ENCODE data around the gene HADHA.
"Not testable (repeated sequence)": the region's sequence is repeated elsewhere in the genome, so short reads cannot be mapped to it uniquely, and the experiment has no call there.

The HADHA gene

DNA sequence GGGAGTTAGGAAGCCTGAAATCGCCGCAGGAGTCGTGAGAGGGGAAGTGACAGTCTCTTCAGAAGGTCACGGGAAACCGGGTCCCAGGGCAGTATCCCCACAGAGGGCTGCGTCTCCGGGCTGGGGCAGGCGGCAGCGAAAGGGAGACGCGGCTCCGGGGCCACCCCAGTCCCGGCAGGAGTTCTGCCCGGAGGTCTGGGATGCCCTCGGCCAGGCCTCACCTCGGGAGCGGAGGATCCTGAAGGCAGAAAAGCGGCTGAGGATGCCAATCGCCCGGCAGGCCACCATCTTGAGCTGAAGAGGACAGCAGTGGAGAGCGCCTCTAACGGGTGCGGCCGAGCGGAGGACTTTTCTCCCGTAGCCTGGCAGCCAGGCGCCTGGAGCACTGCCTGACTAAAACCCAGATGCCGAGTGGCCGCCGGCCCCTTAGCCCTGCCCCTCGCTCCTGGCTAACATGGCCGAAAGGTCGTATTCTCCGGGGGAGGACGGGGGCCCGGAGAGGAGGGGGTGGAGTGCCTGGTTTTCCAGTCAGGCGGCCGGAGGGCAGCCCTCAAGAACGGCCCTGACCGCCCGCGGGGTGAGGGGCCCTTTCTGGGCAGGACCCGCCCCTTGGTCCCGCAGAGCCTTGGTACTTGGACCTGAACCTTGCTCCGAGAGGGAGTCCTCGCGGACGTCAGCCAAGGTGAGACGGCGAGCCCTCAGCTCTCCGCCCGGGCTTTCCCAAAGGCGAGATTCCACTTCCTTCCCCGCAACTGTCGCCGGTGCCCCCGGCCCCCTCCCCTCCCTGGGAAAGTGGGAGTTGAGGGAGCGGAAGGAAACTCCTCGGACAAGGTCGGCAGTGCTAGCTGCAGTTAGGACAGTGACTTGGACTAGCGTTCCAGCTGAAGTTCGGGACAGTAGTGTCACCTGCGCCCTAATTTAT, at the start of gene HADHA, which contains the start of gene HADHB:
Gene HADHA (minus strand): TSS at position 324 of the 922 bp plus-strand sequence. CDS start 36 bp downstream, at position 288.
Gene HADHB (plus strand): TSS at position 631 of the 922 bp plus-strand sequence. CDS start 9,316 bp downstream, outside the sequence.
- DNase-seq (ENCODE audit: low read depth) = peak; percentile 78

DNA sequence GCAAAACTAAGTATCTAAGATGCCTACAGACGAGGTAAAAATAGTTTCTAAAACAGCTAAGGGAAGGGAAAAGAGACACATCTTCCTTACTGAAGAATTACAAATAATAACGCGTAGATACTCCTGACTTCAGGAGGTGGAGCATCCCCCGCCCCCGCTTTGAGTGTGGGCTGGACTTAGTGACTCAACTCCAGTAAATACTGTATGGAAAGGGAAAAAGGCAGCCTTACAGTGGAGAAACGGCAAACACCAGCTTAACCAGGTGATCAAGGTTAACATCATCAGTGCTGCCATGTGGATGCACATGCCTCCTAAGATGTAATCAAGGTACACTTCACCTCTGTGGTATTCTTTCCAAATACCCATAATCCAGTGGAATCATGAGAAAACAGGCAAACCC, 48.2 kb upstream of the HADHA start:
- no peak for DNase-seq (ENCODE audit: low read depth)

DNA sequence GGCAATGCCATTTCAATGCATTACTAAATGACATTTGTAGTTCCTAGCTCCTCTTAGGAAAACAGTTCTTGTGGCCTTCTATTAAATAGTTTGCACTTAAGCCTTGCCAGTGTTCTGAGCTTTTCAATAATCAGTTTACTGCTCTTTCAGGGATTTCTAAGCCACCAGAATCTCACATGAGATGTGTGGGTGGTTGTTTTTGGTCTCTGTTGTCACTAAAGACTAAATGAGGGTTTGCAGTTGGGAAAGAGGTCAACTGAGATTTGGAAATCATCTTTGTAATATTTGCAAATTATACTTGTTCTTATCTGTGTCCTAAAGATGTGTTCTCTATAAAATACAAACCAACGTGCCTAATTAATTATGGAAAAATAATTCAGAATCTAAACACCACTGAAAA, 45.6 kb upstream of the HADHA start:
- no peak for DNase-seq (ENCODE audit: low read depth)

DNA sequence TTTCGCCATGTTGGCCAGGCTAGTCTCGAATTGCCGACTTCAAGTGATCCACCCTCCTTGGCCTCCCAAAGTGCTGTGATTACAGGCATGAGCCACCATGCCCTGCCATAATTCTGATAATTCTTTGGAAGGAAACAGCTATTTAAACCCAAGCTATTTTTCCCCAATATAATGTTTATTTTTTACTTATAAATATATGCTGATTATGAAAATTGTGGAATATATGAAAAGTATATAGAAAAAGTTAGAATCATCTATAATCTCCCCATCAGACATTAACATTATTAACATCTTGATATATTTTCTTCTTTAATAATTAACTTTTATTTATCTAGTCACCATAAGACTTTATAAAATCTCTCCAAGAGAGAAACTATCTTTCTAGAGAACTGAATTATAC, 41.5 kb upstream of the HADHA start:
- DNase-seq (ENCODE audit: low read depth) = no peak

DNA sequence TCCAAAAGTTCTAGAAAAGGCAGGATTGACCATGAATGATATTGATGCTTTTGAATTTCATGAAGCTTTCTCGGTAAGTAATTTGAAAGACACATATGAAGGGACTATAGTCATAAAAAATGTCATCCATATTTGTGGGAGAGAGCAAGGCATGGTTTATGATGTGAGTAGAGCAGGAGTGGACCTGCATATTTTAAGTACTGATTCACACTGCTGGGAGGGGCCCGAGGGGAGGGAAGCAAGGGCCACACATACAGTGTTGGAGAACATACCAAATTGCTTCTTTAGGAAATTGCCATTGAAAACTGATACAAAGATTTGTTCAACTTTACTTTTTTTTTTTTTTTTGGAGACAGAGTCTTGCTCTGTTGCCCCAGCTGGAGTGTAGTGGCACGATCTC, 39.7 kb upstream of the HADHA start:
- DNase-seq (ENCODE audit: low read depth) = no peak

DNA sequence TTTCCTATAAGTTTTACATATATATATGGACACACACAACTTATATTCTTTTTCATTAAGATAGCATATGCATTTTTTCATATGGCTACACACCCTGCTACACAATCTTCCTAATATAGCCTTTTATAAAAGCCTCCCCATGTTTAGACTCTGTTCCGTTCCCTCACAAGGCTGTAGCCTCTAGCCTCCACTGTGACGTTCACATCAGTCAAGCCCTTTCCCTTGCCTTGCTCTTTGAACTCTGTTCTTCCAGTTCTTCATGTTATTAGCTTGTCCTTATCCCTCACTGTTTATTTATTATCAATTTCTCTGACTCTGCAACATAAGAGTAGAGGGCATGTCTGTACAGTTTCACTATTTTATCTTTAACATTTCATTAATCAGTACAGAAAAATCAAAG, 39.2 kb upstream of the HADHA start:
- DNase-seq (ENCODE audit: low read depth) = no peak

DNA sequence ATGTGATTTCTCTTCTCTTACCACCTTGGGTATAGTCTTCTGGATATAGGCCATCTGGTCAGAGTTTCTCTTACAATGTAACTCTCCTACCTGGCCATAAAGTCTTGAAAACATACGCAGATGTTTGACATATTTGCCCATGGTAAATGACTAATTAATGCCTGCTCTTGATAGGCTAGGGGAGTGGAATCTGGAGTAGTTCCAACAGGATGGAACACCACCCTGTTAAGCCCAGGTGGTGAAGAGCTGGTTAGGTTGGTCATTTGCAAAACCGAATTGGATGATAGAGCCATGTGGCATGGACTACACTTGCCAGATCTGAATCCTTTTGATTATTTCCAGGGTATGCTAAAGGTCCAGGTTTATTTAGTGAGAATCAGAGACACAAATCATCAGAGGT, 36.8 kb upstream of the HADHA start:
- DNase-seq (ENCODE audit: low read depth) = no peak

DNA sequence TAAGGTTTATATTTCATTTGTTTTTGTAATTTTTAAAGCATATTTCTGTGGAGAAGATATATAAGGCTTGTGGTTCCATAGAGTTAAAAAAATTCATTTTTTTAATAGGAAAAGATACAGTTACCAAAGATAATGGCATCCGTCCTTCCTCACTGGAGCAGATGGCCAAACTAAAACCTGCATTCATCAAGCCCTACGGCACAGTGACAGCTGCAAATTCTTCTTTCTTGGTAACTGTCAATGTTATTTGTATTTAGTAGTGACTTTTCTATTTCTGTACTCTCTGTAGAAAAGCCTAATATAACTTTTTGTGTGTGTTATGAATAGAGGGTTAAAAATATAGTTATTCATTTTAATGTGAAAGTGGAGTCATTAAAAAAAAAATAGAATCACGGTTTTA, 35.5 kb upstream of the HADHA start:
- no peak for DNase-seq (ENCODE audit: low read depth)

DNA sequence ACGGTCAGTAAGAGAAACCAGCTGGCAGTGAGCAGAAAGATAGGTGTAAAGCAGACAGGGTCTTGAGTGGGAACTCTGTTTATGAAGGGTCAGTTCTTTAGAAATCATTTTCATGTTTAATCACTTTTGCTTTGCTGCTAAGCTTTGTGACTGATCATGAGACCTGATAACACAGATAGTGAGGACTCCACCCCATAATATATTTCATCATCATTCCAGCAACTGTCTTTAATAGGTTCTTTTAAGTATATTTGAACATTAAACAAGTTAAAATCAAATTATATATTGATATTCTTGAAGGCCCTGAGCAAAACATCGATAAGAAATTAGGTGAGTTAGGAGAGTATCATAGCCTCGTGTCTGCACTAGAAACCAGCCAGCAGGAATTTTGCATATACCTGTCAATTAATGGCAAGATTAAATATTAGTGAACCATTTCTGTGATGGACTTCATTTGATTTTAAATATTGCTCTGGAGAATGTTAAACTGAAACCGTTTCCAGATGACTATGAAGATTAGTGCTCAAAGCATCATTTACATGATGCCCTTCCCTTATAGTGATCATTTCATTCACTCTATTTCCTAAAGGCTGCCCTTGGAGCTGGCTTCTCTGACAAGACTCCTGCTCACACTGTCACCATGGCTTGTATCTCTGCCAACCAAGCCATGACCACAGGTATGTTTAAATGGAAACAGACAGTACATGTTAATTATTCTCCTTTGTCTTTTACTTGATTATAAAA, 32.2 kb upstream of the HADHA start:
- DNase-seq (ENCODE audit: low read depth) = no peak

DNA sequence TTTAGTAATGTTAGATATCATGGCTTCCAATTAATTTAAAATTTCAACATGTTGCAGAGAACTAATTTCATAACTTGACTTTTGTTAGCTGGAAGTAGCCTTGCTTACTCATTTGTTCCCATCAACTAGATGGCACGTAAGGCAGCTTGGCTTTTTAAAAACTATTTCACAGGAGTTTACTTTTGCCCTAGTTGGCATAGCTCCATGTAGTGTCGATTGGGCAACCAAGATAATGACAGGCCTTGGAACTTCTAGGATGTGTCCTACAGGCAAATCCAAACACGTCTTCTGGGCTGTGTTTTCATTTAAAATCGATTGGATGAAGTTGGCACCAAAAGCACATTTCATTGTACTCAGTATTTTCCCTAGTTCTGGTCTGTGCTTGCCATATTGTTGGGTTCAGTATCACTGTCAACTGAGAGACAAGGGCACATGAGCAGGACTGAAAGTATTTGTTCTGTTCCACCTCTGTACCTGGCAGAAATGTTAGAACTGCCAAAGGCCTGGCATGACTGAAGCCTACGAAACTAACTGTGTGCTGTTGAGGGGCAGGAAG, 29.7 kb upstream of the HADHA start:
- DNase-seq (ENCODE audit: low read depth) = no peak

DNA sequence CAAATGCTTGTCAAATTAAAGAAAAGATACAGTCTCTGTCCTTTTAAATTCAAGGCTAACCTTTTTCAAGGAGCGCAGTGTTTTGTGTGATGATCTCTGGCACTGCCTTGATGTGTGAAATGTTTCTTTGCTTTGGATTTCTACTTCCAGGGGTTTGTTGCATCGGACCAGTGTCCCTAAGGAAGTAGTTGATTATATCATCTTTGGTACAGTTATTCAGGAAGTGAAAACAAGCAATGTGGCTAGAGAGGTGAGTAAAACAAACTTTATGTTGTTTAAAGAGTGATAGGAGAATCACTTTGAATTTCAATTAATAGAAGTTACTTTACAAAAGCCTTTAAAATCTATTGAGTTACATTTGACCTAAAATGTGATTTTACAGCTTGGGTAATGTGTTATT, 29.1 kb upstream of the HADHA start:
- DNase-seq (ENCODE audit: low read depth) = no peak

DNA sequence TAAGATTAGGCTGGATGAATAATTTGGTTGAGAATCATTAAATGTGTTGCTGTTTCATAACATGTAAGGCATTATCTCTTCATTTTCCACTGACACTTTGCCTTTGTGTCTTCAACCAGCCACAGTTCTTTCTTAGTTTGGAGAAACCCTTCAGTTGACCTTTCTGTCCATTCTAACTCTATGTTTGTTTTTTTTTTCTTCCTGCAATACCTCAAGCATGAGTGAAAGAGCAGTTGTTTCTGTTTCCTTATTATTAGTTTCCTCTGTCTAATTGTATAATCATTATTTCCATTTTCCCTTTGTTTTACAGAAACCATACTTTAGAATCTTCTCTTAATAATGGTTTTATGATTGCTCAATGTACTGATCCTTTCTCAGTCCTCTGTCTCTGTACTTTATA, 25.9 kb upstream of the HADHA start:
- no peak for DNase-seq (ENCODE audit: low read depth)

DNA sequence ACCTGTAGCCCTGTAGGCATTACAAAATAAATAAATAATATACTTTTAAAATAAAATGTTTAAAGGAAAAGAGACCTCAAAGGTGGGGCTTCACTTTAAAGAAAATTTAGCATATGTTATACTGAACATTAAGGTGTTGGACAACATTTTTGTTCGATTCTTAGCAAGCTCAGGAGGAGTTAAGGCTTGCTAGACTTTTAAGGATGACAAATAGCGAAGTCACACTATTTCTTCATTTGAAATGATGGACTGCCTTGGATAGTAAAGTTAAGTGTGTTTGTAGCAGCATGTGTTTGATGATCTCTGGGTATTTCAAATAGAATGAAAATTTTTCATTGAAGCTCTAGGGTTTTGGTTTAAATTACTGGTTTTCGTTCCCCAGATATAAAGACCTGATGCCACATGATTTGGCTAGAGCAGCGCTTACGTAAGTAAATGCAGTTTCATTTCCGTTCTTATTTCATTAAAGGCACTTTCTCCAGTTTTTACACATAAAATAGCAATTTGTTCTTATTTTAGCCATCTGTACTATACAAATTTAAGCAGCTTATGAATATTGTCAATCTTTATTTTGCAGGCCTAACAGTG, 25.2 kb upstream of the HADHA start:
- no peak for DNase-seq (ENCODE audit: low read depth)

DNA sequence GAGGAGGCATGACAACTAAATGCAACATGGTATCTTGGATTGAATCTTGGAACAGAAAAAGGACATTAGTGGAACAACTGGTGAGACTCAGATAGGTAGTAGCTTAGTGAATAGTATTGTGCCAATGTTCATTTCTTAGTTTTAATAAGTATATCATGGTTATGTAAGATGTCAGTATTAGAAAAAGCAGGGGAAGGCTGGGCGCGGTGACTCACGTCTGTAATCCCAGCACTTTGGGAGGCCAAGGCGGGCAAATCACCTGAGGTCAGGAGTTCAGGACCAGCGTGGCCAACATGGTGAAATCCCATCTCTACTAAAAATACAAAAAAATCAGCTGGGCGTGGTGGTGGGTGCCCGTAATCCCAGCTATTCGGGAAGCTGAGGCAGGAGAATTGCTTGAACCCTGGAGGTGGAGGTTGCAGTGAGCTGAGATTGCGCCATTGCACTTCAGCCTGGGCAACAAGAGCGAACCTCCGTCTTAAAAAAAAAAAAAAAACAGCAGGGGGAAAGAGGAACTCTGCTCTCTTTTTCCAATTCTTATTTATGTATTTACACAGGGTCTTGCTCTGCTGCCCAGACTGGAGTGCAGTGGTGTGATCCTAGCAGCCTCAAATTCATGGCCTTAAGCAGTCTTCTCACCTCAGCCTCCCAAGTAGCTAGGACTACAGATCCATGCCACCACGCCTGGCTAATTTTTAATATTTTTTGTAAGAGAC, 24.4 kb upstream of the HADHA start:
- DNase-seq (ENCODE audit: low read depth) = not testable (repeated sequence)

DNA sequence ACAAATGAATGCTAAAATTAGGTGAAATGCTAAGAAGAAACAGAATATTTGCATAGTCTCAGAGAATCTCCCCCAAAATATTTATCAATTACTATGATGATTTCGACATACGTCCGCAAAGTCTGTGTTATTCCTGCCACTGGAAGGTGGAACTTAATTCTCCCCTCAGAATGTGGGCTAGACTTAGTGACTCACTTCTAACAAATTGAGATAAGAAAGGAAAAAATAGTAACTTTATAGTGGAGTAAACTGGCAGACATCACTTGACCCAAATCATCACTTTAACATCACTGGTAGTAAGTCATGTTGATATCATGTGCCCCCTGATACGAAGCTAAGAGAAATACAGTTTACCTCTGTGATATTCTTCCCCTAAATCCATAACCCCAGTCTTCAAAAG, 23.8 kb upstream of the HADHA start:
- DNase-seq (ENCODE audit: low read depth) = no peak

DNA sequence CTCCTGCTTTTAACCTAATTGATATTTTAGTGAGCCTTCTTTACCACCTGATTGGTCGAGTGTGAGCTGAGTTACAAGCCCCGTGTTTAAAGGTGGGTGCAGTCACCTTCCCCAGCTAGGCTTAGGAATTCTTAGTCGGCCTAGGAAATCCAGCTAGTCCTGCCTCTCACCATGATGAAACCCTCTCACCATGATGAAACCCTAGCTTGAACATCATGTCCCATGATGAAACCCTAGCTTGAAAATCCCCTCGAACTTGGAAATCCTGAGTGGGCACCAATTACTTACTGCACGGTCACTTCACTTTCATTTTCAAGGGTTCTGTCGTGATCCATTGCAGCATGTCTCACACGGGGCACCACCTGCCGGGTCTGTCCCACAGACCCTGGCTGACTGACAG, 14.4 kb upstream of the HADHA start:
- not testable (repeated sequence) for DNase-seq (ENCODE audit: low read depth)

DNA sequence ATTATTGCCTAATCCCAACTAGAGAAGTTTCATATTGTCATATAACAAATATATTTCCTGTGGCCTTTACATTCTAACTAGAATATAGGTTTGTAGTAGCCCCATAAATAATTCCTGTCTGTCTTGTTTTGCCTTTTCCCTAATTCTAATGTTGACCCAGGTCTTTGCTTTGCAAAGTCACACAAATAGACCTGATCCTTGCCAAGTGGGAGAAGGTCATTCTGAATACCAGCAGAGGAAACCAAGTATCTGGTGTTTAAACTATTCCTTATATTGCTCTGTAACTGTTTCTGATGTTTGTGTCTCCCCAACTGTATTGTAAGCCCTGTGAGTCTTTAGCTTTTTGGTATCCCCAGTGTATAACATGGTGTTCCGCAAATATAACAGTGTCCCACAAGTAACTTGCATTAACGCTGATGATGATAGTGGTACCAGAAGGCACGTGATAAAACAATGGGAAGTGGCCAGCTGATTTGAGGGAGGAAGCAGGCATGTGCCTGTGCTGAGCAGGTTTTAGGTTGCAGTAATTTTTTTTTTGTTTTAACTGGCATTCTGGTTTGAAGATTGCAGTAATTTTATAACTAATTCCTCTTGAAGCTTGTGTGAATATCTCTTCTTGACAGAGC, 11.4 kb upstream of the HADHA start:
- no peak for DNase-seq (ENCODE audit: low read depth)

DNA sequence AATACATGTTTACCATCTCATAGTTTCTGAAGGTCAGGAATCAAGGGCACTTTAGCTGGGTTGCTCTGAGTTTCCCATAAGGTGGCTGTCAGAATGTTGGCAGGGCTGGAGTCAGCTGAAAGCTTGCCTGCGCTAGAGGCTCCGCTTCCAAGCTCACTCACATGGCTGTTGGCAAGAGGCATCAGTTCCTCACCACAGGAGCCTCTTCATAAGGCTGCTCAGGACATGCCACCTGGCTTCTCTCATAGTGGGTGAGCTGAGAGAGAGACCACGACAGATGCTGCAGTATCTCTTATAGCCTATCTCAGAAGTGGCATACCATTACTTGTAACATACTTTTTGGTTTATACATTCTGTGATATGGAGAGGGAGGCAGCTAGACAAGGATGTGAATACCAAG, 7.5 kb upstream of the HADHA start:
- DNase-seq (ENCODE audit: low read depth) = no peak

DNA sequence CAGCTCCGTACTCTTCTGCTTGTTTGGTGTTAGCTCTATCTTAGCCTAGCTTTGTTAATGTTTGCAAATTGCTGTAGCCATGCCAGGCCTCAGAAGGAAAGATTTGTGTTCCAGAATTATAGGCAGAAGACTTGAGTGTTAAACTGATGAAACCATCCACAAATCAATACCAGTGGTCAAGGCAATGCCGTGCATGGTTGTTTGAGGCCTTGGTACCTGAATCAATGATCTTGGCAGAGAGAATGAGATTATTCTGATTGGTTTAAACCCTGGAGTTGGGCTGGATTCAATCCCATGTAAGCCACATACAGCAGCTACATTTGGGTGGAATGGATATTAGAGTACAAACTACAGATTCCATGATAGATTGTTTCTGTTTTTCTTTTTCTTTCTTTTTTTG, 5.2 kb upstream of the HADHA start:
- no peak for DNase-seq (ENCODE audit: low read depth)

DNA sequence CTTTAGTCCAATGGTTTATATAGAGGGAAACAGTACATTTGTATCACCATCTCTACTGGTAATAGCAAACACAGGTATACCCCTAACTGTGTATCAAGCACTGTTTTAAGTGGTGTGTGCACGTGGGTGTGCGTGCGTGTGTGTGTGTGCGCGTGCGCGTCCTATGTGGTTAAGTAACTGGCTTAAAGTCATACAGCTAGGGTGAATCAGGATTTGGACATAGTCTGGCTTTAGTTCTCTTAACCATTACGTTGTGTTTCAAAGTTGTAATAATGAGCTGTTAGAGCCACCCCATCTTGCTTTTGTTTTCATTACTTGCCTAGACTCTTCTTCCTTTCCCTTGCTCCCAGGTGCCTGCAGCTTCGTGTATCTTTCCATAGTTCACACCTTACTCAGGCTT, 2.4 kb upstream of the HADHA start:
- no peak for DNase-seq (ENCODE audit: low read depth)

DNA sequence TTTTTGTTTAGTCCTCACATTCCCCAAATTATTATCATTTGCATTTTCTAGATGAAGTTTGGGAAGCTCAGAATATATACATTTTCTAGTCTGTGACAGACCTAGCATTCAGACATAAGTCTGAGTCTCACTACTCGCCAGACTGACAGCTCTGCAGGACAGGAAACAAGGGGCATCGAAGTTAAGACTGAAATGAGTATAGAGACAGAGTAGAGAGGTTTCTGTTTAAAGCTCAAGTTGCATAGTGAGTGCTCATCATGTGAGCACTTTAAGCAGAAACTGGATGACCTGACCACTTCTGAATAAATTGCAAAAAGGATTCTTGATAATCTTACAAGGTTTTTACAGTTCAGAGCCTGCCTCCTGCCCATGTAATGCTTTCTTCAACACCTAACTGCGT, 1.4 kb upstream of the HADHA start:
- no peak for DNase-seq (ENCODE audit: low read depth)

All from activated T-helper 9 cell treated with anti-CD3 and anti-CD28 coated beads, Interleukin-2, amount 50 U/mL, for 16 hours (primary cell).